ENCODE results near the gene BIRC7. TPM values are rescaled to one million over a fixed set of nuclear protein-coding genes. Genes with fewer than 3 reads are reported as not detected.

Gene BIRC7
- total RNA-seq, 2 donors from 2014 or later = not detected

DNA sequence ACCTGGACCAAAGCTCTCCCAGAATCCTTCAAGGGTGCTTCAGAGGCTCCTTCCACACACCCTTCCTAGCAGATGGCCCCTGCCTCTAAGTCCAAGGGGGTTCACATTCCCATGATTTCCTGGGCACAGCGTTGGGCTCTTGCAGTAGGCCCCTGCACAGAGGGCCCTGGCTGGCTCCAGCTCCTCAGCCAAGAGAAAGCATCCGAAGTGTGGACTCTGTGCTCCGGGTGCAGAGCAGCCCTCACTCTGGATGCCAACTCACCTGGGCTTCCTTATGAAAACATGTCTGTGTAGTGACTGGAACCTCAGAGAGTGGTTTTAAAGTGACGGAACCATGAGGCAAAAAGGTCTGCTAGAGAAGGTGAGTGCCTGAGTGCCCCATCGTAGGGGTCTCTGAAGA lies 31.3 kb upstream of the BIRC7 start:
- H3K4me1 ChIP-seq = no peaks in the 10 kb centered on the region
- H3K36me3 ChIP-seq (replicated peaks in 1 of 2; ENCODE audit: insufficient read depth in 1 of 2, low read depth in 2 of 2) = peaks cover 12 to 30% of the 10 kb centered on the region in 2 donors
- WGBS, 2 donors = 88 to 91% methylated on average over 4 to 5 of the region's 5 CpGs
- no peak overlapping the region for H3K4me3 ChIP-seq
- intact Hi-C loops (cut with DNase I) = no loop called here
- DNase-seq = no peak
- no peaks in the 10 kb centered on the region for H3K27me3 ChIP-seq
- no peaks in the 10 kb centered on the region for H3K9me3 ChIP-seq
- no peak for TF ChIP-seq POLR2A (IDR thresholded peaks at IDR 0.05)
- TF ChIP-seq, protein P1, sequence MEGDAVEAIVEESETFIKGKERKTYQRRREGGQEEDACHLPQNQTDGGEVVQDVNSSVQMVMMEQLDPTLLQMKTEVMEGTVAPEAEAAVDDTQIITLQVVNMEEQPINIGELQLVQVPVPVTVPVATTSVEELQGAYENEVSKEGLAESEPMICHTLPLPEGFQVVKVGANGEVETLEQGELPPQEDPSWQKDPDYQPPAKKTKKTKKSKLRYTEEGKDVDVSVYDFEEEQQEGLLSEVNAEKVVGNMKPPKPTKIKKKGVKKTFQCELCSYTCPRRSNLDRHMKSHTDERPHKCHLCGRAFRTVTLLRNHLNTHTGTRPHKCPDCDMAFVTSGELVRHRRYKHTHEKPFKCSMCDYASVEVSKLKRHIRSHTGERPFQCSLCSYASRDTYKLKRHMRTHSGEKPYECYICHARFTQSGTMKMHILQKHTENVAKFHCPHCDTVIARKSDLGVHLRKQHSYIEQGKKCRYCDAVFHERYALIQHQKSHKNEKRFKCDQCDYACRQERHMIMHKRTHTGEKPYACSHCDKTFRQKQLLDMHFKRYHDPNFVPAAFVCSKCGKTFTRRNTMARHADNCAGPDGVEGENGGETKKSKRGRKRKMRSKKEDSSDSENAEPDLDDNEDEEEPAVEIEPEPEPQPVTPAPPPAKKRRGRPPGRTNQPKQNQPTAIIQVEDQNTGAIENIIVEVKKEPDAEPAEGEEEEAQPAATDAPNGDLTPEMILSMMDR (IDR thresholded peaks at IDR 0.05) = no peak
- no peak overlapping the region for H3K27ac ChIP-seq
- ATAC-seq = no peak

DNA sequence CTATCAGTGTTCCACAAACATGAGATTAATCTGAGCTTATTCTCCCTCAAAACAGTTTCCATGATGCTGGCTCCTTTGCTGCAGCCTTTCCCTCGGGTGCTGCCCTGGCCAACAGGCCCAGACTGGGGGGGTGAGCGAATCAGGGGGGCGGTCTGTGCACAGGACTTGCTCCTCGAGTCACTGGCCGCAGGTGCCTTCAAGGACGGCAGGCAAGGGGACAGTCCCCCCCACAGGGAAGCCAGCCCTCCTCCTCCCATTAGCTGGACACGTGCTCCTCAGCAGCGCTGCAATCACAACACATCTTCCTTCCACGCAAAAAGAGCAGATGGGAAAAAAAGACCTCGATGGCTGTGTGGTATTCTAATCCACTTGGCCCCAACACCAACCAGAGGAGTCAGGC lies 29.8 kb upstream of the BIRC7 start:
- no peak overlapping the region for H3K27ac ChIP-seq
- H3K4me1 ChIP-seq = no peaks in the 10 kb centered on the region
- intact Hi-C loops (cut with DNase I) = no loop called here
- DNase-seq = no peak
- no peaks in the 10 kb centered on the region for H3K27me3 ChIP-seq
- ATAC-seq = no peak
- WGBS, 2 donors = 65 to 76% methylated on average over 8 to 9 of the region's 10 CpGs
- no peak overlapping the region for H3K4me3 ChIP-seq
- no peak for TF ChIP-seq POLR2A (IDR thresholded peaks at IDR 0.05)
- TF ChIP-seq, protein P1 (IDR thresholded peaks at IDR 0.05) = no peak
- H3K9me3 ChIP-seq = no peaks in the 10 kb centered on the region
- peaks cover 12 to 30% of the 10 kb centered on the region in 2 donors for H3K36me3 ChIP-seq (replicated peaks in 1 of 2; ENCODE audit: insufficient read depth in 1 of 2, low read depth in 2 of 2)

- WGBS, 2 donors = 79 to 81% methylated on average over 11 of the region's 11 CpGs
- TF ChIP-seq, protein P1 (IDR thresholded peaks at IDR 0.05) = no peak
- TF ChIP-seq POLR2A (IDR thresholded peaks at IDR 0.05) = no peak
- ATAC-seq (no peak), DNase-seq (no peak)
- H3K9me3 ChIP-seq = no peaks in the 10 kb centered on the region
- intact Hi-C loops (cut with DNase I) = no loop called here
- H3K36me3 ChIP-seq (replicated peaks in 1 of 2; ENCODE audit: insufficient read depth in 1 of 2, low read depth in 2 of 2) = peaks cover 12 to 28% of the 10 kb centered on the region in 2 donors
- no peak overlapping the region for H3K27ac ChIP-seq
- H3K27me3 ChIP-seq = no peaks in the 10 kb centered on the region
- H3K4me1 ChIP-seq = peaks cover 9% of the 10 kb centered on the region
- H3K4me3 ChIP-seq = no peak overlapping the region
Observed at GRCh38 chr20:63206878-63207277, 28.8 kb upstream of the BIRC7 start.

DNA sequence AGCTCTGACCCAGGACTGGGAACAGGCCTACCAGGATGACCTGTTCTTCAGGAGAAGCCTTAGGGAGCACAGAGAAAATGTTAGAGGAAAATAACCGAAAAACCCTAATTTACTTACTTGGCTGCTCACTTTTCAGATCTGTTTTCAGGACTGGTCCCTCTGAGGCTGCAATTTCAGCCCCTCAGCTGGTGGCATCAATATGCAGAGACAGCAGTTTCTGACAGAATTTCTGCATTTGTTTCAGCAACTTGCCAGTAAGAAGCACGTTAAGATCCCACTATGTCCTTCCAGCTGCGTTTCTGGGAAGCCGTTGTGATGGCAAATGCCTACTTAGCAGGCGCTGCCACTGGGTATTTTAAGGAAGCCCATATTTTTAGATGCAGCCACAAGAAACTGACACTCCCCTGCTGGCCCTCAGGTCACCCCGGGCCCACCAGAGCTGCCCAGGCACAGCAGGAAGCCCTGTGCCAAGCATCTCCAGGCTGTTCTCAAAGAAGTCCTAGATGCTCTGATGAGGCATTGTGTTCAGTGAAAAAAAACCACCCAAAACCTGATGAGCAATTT lies 27.3 kb upstream of the BIRC7 start:
- WGBS, 2 donors = 77 to 79% methylated on average over 6 of the region's 6 CpGs
- intact Hi-C loops (cut with DNase I) = no loop called here
- DNase-seq = no peak
- Histone ChIP-seq H3K9me3 (no peaks in the 10 kb centered on the region), H3K36me3 (replicated peaks in 1 of 2; ENCODE audit: insufficient read depth in 1 of 2, low read depth in 2 of 2) (peaks cover 4 to 17% of the 10 kb centered on the region in 2 donors), H3K4me3 (no peak overlapping the region), H3K27ac (no peak overlapping the region), H3K4me1 (peaks cover 25% of the 10 kb centered on the region), H3K27me3 (no peaks in the 10 kb centered on the region)
- TF ChIP-seq, protein P1 (IDR thresholded peaks at IDR 0.05) = no peak
- no peak for TF ChIP-seq POLR2A (IDR thresholded peaks at IDR 0.05)
- ATAC-seq = no peak

- WGBS, 2 donors = 73 to 82% methylated on average over 9 to 11 of the region's 11 CpGs
- TF ChIP-seq, protein P1 (IDR thresholded peaks at IDR 0.05) = no peak
- no peak for TF ChIP-seq POLR2A (IDR thresholded peaks at IDR 0.05)
- intact Hi-C loops (cut with DNase I) = no loop called here
- Histone ChIP-seq H3K36me3 (replicated peaks in 1 of 2; ENCODE audit: insufficient read depth in 1 of 2, low read depth in 2 of 2) (peaks cover 0 to 9% of the 10 kb centered on the region in 2 donors), H3K4me3 (no peak overlapping the region), H3K27ac (no peak overlapping the region), H3K27me3 (no peaks in the 10 kb centered on the region), H3K9me3 (no peaks in the 10 kb centered on the region), H3K4me1 (peaks cover 41% of the 10 kb centered on the region)
- ATAC-seq (no peak), DNase-seq (no peak)
Observed at GRCh38 chr20:63210011-63210605, 25.6 kb upstream of the BIRC7 start.
